Measurements from ENCODE around the gene WTAP. TPM values are rescaled to one million over a fixed set of nuclear protein-coding genes. Genes with fewer than 3 reads are reported as not detected.

The WTAP gene
- total RNA-seq, 4 donors from 2014 or later = 57.8 to 76.7 (median 67.9) TPM

- intact Hi-C loops (cut with DNase I; ENCODE audit: low total_unique reads) = loop anchor here (10.0 kb wide), 2 partner anchors 72 to 242 kb away; partner anchors contain the start of gene ACAT2
- WGBS, 2 donors = 2% methylated on average over 29 to 32 of the region's 66 CpGs
- peak overlapping the region; percentile 94 for H3K4me3 ChIP-seq (ENCODE audit: low read depth, poor library complexity, severe bottlenecking)
- DNase-seq (ENCODE audit: low spot score in 2 of 2) = peak; percentile 56 to 89
- no peak for TF ChIP-seq CTCF (IDR thresholded peaks at IDR 0.05)
- no peak for TF ChIP-seq POLR2A (IDR thresholded peaks at IDR 0.05)
These were observed 34.8 kb upstream of the WTAP start for GRCh38 chr6:159692303-159693127.

GRCh38 chr6:159693128-159693893 is 34.0 kb upstream of the WTAP start, which contains the start of gene SOD2:
SOD2 (minus strand) TSS chr6:159693241; CDS start chr6:159693167, 74 bp downstream.
- DNase-seq (ENCODE audit: low spot score in 2 of 2) = peak; percentile 79 to 97
- TF ChIP-seq POLR2A (IDR thresholded peaks at IDR 0.05) = peak in 1 of 2 donors; percentile 88
- TF ChIP-seq CTCF (IDR thresholded peaks at IDR 0.05) = no peak
- intact Hi-C loops (cut with DNase I; ENCODE audit: low total_unique reads) = loop anchor here (10.0 kb wide), 2 partner anchors 71 to 241 kb away; partner anchors contain the start of gene ACAT2
- H3K4me3 ChIP-seq (ENCODE audit: low read depth, poor library complexity, severe bottlenecking) = peak within 1 kb of the TSS; percentile 94
- WGBS, 2 donors = 0% methylated on average over 1 to 3 of the region's 74 CpGs

- 21% methylated on average over 14 of the region's 14 CpGs for WGBS, 2 donors
- DNase-seq (ENCODE audit: low spot score in 2 of 2) = peak in 1 of 2 donors; percentile 58
- no peak for TF ChIP-seq POLR2A (IDR thresholded peaks at IDR 0.05)
- no peak for TF ChIP-seq CTCF (IDR thresholded peaks at IDR 0.05)
- H3K4me3 ChIP-seq (ENCODE audit: low read depth, poor library complexity, severe bottlenecking) = peak overlapping the region; percentile 33
- intact Hi-C loops (cut with DNase I; ENCODE audit: low total_unique reads) = loop anchor here (10.0 kb wide), 2 partner anchors 71 to 241 kb away; partner anchors contain the start of gene ACAT2
These were observed 33.3 kb upstream of the WTAP start for GRCh38 chr6:159693894-159694545.

GRCh38 chr6:159695984-159696383 is 31.3 kb upstream of the WTAP start:
- 95 to 97% methylated on average over 2 of the region's 2 CpGs for WGBS, 2 donors
- DNase-seq (ENCODE audit: low spot score in 2 of 2) = peak in 1 of 2 donors; percentile 66
- no peak for TF ChIP-seq CTCF (IDR thresholded peaks at IDR 0.05)
- no peak for TF ChIP-seq POLR2A (IDR thresholded peaks at IDR 0.05)
- intact Hi-C loops (cut with DNase I; ENCODE audit: low total_unique reads) = loop anchor here (10.0 kb wide), 2 partner anchors 69 to 239 kb away; partner anchors contain the start of gene ACAT2
- H3K4me3 ChIP-seq (ENCODE audit: low read depth, poor library complexity, severe bottlenecking) = no peak overlapping the region

- 31 to 37% methylated on average over 1 of the region's 1 CpG for WGBS, 2 donors
- no peak overlapping the region for H3K4me3 ChIP-seq (ENCODE audit: low read depth, poor library complexity, severe bottlenecking)
- TF ChIP-seq CTCF (IDR thresholded peaks at IDR 0.05) (no peak), POLR2A (IDR thresholded peaks at IDR 0.05) (no peak)
- DNase-seq (ENCODE audit: low spot score in 2 of 2) = no peak
- intact Hi-C loops (cut with DNase I; ENCODE audit: low total_unique reads) = no loop called here
These were observed 26.3 kb upstream of the WTAP start for GRCh38 chr6:159700970-159701369.
